T-helper 1 cell (primary cell): ENCODE data around the gene TCP11X2.
"Not testable (repeated sequence)": the region's sequence is repeated elsewhere in the genome, so short reads cannot be mapped to it uniquely, and the experiment has no call there.

ENCODE experiments used
- DNase-seq, 5 donors: peaks; one replicate each; pipeline ENCODE4 v3.0.0-alpha.2; 2012 to 2020
- total RNA-seq, 4 donors: gene quantifications; one replicate each; lab custom pipeline; 2026; lab: John Stamatoyannopoulos, UW

TCP11X2 gene
- 0 reads per million in 4 donors for total RNA-seq

DNA sequence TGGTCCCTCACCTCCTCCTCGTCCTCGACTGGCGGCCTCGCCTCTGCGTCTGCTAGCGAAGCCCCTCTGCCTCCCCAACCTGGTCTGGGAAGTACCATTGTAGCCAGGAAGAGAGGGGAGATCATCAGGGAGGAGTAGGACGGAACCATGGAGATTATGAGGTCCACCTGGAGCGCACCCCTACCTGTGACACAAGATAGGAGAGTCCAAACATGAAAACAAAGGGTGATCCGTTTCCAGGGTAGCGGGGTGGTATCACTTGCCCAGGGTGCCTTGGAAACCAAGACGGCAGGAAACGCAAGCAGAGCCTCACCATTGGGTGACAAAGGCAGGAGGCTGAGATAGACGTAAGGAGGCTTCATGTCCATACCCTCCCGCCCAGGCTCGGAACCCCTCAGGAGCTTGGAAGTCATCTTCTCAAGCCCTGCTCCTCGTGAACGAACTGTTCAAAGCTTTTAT, at the start of gene TCP11X2:
TSS of gene TCP11X2 (minus strand) at position 51 of the 459 bp plus-strand sequence.
- not testable (repeated sequence) for DNase-seq

- no peak for DNase-seq
Observed at GRCh38 chrX:102517326-102517725, 45.7 kb upstream of the TCP11X2 start.

GRCh38 chrX:102515975-102516941, 44.6 kb upstream of the TCP11X2 start, which contains the start of gene TMSB15A:
TSS of gene TMSB15A (minus strand) at chrX:102516739.
- DNase-seq, result peak; percentile 13 to 26 (median 25)

GRCh38 chrX:102514536-102514935, 42.9 kb upstream of the TCP11X2 start:
- DNase-seq, result no peak

GRCh38 chrX:102498732-102499131, 27.1 kb upstream of the TCP11X2 start:
- DNase-seq, result no peak

GRCh38 chrX:102491766-102492165, 20.2 kb upstream of the TCP11X2 start:
- DNase-seq, result no peak

DNA sequence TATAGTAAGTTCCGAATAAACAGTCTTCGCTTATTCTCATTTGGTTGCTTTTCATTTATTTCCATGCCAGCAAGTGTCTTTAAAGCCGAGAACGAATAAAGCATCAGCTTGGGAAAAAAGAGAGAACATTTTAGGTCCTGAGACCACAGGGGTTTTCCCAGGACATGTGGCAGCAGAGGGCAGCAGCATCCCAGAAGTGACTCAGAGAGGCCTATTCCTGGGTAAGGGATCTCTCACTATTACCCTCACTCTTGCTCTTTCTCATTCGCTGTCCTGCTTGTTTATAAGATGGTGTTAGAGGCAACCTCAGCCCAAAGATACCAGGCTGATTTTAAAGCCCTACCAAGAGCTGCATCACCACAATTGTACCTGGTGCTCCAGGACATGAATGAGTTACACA, 7.2 kb upstream of the TCP11X2 start:
- not testable (repeated sequence) for DNase-seq

DNA sequence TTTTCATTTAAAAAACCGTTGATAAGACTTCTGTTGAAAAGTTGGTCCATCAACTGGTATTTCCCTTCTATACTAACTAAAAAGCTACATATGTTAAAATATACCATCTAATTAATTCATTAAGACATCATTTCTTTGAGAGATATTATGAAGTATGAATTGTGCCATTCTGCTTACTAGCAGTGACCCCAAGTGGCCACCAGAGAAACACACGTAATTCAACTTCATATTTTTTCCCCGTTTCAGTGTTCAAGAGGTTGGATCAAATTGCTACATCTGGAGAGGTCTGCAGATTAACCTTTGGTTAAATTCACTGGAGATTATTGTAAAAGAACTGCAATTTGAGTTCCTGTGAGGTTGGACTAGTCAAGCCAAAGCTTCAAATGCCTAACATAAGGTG, 1.4 kb downstream of the TCP11X2 start:
- DNase-seq, result not testable (repeated sequence)

GRCh38 chrX:102458615-102459014, 13.0 kb downstream of the TCP11X2 start:
- not testable (repeated sequence) for DNase-seq

DNA sequence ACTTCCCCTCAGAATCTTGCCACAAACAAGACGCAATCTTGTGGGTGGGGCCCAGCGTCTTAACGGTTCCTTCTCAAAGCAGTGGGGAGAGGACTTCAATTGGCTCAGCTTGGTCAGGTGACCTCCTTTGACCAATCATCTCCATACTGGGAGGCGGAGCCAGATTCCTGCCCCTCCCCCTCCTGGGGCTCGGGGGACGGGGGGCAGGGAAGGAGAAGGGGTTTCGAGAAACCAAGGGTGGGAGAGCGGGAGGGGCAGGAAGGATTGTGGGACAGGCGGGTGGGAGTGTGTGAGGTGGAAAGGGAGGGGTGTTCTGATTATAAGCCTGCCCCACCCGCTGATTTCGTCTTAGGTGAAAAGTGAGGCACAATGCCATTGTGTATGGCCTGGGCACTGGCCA, 31.7 kb downstream of the TCP11X2 start, which contains the start of gene NXF2B:
TSS of gene NXF2B (minus strand) at position 101 of the 400 bp plus-strand sequence. CDS start 59,972 bp downstream, outside the sequence.
- not testable (repeated sequence) for DNase-seq

- not testable (repeated sequence) for DNase-seq
Observed at GRCh38 chrX:102414493-102414892, 57.1 kb downstream of the TCP11X2 start.
